Measurements from ENCODE around the gene ALB. TPM values are rescaled to one million over a fixed set of nuclear protein-coding genes. Genes with fewer than 3 reads are reported as not detected.

The ALB gene
- polyA plus RNA-seq, 1 experiment, result not detected

- no peak for TF ChIP-seq CTCF (IDR thresholded peaks at IDR 0.05; ENCODE audit: insufficient read depth, low read depth, low read length)
- no peak for DNase-seq (ENCODE audit: low read depth)
- Histone ChIP-seq H3K36me3 (ENCODE audit: control insufficient read depth, insufficient read depth, low read length) (no peaks in the 10 kb centered on the region), H3K4me3 (ENCODE audit: low read depth, low read length) (no peak overlapping the region), H3K27me3 (ENCODE audit: control insufficient read depth, insufficient read depth, low read length) (peaks cover 4% of the 10 kb centered on the region; the same call in 1 of the 2 replicates)
- POLR2A ChIA-PET, result no interaction called here
- CTCF ChIA-PET, result interaction anchor here (1.4 kb wide), 1 partner anchor 10 kb away, joined by 3 read pairs; no protein-coding TSS in a partner anchor
Observed at GRCh38 chr4:73452953-73453700, 49.0 kb downstream of the ALB start.

GRCh38 chr4:73453701-73454005 lies 49.6 kb downstream of the ALB start:
- DNase-seq (ENCODE audit: low read depth), result no peak
- H3K36me3 ChIP-seq (ENCODE audit: control insufficient read depth, insufficient read depth, low read length), result no peaks in the 10 kb centered on the region
- POLR2A ChIA-PET, result no interaction called here
- CTCF ChIA-PET, result interaction anchor here (1.1 kb wide), 1 partner anchor 8 kb away, joined by 3 read pairs; no protein-coding TSS in a partner anchor
- no peak overlapping the region for H3K4me3 ChIP-seq (ENCODE audit: low read depth, low read length)
- H3K27me3 ChIP-seq (ENCODE audit: control insufficient read depth, insufficient read depth, low read length), result peaks cover 4% of the 10 kb centered on the region; the same call in 1 of the 2 replicates
- no peak for TF ChIP-seq CTCF (IDR thresholded peaks at IDR 0.05; ENCODE audit: insufficient read depth, low read depth, low read length)

GRCh38 chr4:73454920-73455319 lies 50.8 kb downstream of the ALB start:
- DNase-seq (ENCODE audit: low read depth), result no peak
- CTCF ChIA-PET, result no interaction called here
- POLR2A ChIA-PET, result no interaction called here
- no peak for TF ChIP-seq CTCF (IDR thresholded peaks at IDR 0.05; ENCODE audit: insufficient read depth, low read depth, low read length)
- peaks cover 4% of the 10 kb centered on the region; the same call in 1 of the 2 replicates for H3K27me3 ChIP-seq (ENCODE audit: control insufficient read depth, insufficient read depth, low read length)
- no peak overlapping the region for H3K4me3 ChIP-seq (ENCODE audit: low read depth, low read length)
- H3K36me3 ChIP-seq (ENCODE audit: control insufficient read depth, insufficient read depth, low read length), result no peaks in the 10 kb centered on the region

GRCh38 chr4:73456177-73457022 lies 52.3 kb downstream of the ALB start:
- DNase-seq (ENCODE audit: low read depth), result no peak
- no peak for TF ChIP-seq CTCF (IDR thresholded peaks at IDR 0.05; ENCODE audit: insufficient read depth, low read depth, low read length)
- ChIA-PET POLR2A (no interaction called here), CTCF (interaction anchor here (0.7 to 3.2 kb wide), 2 partner anchors 10 to 268 kb away, joined by 3 to 10 read pairs; no protein-coding TSS in a partner anchor)
- no peak overlapping the region for H3K4me3 ChIP-seq (ENCODE audit: low read depth, low read length)
- H3K36me3 ChIP-seq (ENCODE audit: control insufficient read depth, insufficient read depth, low read length), result no peaks in the 10 kb centered on the region
- H3K27me3 ChIP-seq (ENCODE audit: control insufficient read depth, insufficient read depth, low read length), result peaks cover 4% of the 10 kb centered on the region; the same call in 1 of the 2 replicates

Data from BJ (cell line).